ENCODE data around the gene KRT81.

KRT81 gene

DNA sequence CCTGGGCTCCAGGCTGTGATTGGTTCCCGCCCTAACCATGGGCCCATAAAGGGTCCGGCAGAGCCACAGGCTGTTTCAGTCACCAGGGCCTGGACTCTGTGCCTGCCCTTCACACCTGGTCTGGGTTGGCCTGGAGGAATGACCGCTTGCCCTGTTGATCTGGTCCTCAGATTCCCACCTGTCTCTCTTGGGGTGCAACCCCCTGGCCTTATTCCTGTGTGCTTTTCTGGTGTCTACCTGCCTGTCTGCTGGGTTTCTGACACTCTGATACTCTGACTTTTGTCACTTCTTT, 32.8 kb upstream of the KRT81 start:
- TF ChIP-seq, protein P1, sequence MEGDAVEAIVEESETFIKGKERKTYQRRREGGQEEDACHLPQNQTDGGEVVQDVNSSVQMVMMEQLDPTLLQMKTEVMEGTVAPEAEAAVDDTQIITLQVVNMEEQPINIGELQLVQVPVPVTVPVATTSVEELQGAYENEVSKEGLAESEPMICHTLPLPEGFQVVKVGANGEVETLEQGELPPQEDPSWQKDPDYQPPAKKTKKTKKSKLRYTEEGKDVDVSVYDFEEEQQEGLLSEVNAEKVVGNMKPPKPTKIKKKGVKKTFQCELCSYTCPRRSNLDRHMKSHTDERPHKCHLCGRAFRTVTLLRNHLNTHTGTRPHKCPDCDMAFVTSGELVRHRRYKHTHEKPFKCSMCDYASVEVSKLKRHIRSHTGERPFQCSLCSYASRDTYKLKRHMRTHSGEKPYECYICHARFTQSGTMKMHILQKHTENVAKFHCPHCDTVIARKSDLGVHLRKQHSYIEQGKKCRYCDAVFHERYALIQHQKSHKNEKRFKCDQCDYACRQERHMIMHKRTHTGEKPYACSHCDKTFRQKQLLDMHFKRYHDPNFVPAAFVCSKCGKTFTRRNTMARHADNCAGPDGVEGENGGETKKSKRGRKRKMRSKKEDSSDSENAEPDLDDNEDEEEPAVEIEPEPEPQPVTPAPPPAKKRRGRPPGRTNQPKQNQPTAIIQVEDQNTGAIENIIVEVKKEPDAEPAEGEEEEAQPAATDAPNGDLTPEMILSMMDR (IDR thresholded peaks at IDR 0.05; ENCODE audit: control insufficient read depth, insufficient read depth, low read depth, low read length, missing control alignments): no peak
- DNase-seq (ENCODE audit: low read depth): no peak
- H3K4me3 ChIP-seq (ENCODE audit: control insufficient read depth, low read depth, low read length): no peak overlapping the region

DNA sequence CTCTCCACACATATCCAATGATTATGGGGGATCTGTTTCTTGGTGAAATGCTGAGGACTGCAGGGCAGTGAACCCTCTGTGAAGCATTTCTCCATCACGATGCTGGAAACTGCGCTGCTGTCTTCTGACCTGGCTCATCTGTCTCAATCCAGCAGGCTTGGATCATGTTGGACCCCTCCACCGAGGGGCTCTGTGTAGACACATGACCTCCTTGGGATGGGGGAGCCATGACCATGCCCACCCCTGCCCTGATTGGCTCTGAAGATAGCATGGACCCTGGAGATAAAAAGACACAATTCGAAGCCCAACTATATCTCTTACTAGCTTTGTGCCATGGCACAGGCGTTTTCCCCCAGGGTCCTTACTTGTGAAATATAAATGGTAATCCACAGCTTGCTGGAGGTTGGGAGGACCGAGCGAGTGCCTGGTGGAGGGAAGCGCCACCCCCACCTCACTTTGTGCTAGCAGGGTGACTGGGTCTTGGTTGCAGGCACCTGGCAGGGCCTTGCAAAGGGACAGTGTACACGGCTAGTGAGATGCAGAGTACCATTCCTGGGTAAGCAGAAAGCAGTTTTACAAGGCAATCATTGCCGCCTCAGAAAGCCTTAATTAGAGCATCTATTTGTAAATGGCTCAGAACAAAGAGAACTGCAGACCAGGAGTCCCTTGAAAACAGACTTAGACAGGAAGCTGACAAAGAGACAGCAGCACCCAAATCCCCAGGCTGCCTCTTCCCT, 32.2 kb upstream of the KRT81 start:
- TF ChIP-seq, protein P1 (IDR thresholded peaks at IDR 0.05; ENCODE audit: control insufficient read depth, insufficient read depth, low read depth, low read length, missing control alignments): no peak
- DNase-seq (ENCODE audit: low read depth): no peak
- no peak overlapping the region for H3K4me3 ChIP-seq (ENCODE audit: control insufficient read depth, low read depth, low read length)

DNA sequence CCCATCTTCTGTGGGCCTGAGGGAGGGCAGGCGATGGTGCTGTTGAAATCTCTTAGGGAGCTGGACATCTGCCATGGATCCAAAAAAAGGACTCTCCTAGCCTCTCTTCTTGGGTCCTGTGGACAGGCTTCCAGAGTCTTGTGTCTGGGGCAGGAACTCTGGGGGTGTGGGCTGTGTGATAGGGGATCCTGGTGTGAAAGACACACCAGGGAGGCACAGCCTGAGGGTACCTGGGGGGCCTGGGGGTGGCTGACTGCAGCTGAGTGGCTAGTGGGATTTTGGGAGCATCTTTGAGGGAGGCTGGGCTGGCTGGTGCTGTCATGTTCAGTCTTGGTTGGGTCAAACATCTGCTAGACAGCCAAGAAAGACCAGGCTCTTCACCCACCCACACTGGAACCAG, 31.7 kb upstream of the KRT81 start:
- DNase-seq (ENCODE audit: low read depth): no peak
- H3K4me3 ChIP-seq (ENCODE audit: control insufficient read depth, low read depth, low read length): no peak overlapping the region
- TF ChIP-seq, protein P1 (IDR thresholded peaks at IDR 0.05; ENCODE audit: control insufficient read depth, insufficient read depth, low read depth, low read length, missing control alignments): no peak

DNA sequence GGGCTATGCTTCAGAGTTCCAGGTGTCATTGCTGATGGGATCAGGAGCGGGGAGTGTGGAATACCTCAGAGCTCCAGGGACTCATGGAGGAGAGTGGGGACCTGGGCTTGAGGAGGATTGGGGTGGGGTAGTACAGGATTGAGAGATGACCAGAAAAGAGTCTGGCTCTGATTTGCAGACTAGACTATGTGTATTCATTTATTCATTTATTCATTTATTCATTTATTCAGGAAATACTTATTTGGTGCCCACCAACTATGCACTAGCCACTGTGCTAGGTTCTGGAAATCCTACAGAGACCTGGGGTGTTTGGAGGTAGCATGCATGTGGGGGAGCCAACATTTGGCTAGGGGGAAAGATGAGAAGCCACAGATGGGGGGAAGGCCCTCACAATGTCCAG, 30.7 kb upstream of the KRT81 start:
- no peak overlapping the region for H3K4me3 ChIP-seq (ENCODE audit: control insufficient read depth, low read depth, low read length)
- no peak for DNase-seq (ENCODE audit: low read depth)
- TF ChIP-seq, protein P1 (IDR thresholded peaks at IDR 0.05; ENCODE audit: control insufficient read depth, insufficient read depth, low read depth, low read length, missing control alignments): no peak

DNA sequence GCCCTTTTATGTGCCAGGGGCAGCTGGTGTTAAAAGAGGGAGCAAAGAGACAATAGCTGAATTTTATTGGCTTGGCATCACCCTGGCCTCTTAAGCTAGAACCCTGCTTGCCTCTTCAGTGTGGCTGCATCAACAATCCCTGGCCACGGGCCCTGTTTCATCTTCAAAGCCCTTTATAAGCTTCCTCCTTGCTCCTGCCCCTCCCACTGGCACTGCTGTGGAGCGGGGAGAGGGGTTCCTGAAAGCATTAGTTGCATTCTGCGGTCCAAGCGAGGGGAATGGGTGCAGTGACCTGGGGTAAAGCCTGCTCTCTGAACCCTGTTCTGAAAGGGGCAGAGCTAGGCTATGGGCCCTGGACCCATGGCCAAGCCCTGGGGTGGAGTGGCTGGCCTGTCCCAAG, 30.1 kb upstream of the KRT81 start:
- no peak overlapping the region for H3K4me3 ChIP-seq (ENCODE audit: control insufficient read depth, low read depth, low read length)
- DNase-seq (ENCODE audit: low read depth): no peak
- TF ChIP-seq, protein P1 (IDR thresholded peaks at IDR 0.05; ENCODE audit: control insufficient read depth, insufficient read depth, low read depth, low read length, missing control alignments): no peak

DNA sequence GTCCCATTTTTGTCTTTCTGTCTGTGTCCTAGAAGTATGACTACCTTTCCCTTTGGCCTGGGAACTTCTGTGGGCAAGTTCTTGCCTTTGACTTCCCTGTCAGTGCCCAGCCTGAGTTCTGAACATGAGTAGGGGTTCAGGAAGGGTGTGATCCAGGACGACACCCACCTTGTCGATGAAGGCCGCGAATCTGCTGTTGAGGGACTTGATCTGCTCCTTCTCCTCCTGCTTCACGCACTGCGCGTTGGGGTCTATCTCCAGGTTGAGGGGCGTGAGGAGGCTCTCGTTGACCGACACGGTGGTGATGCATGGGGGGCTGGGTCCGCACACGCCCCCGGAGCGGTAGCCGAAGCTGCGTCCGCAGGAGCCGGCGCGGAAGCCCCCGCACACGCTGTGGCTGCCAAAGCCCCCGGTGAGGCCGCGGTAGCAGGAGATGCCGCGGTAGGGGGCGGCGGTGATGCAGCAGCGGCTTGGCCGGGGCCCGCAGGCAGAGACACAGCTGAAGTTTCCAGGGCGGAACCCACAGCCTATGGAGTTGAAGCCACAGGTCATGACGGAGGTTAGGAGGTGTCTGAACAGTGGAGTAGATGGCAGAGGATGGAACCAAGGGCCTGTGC, 29.6 kb upstream of the KRT81 start, which contains the start of gene KRT83:
KRT83 (minus strand) TSS at position 615 of the 617 bp plus-strand sequence; CDS start at position 552, 63 bp downstream.
- TF ChIP-seq, protein P1 (IDR thresholded peaks at IDR 0.05; ENCODE audit: control insufficient read depth, insufficient read depth, low read depth, low read length, missing control alignments): no peak
- no peak within 1 kb of the TSS for H3K4me3 ChIP-seq (ENCODE audit: control insufficient read depth, low read depth, low read length)
- DNase-seq (ENCODE audit: low read depth): no peak

Data from AG09309 (cell line).